ENCODE measurements around the gene CNNM4. TPM values are rescaled to one million over a fixed set of nuclear protein-coding genes. Genes with fewer than 3 reads are reported as not detected.

Gene CNNM4
- total RNA-seq, 1 donor from 2014 or later: 14.4 TPM

GRCh38 chr2:96727431-96727830 is 33.3 kb upstream of the CNNM4 start:
- H3K27me3 Mint-ChIP-seq (ENCODE audit: low read depth): no peaks in the 10 kb centered on the region
- TF ChIP-seq, protein P1, sequence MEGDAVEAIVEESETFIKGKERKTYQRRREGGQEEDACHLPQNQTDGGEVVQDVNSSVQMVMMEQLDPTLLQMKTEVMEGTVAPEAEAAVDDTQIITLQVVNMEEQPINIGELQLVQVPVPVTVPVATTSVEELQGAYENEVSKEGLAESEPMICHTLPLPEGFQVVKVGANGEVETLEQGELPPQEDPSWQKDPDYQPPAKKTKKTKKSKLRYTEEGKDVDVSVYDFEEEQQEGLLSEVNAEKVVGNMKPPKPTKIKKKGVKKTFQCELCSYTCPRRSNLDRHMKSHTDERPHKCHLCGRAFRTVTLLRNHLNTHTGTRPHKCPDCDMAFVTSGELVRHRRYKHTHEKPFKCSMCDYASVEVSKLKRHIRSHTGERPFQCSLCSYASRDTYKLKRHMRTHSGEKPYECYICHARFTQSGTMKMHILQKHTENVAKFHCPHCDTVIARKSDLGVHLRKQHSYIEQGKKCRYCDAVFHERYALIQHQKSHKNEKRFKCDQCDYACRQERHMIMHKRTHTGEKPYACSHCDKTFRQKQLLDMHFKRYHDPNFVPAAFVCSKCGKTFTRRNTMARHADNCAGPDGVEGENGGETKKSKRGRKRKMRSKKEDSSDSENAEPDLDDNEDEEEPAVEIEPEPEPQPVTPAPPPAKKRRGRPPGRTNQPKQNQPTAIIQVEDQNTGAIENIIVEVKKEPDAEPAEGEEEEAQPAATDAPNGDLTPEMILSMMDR (conservative IDR thresholded peaks at IDR 0.05): no peak
- no peaks in the 10 kb centered on the region for H3K9me3 Mint-ChIP-seq
- no peaks in the 10 kb centered on the region for H3K4me1 Mint-ChIP-seq
- no peak overlapping the region for H3K27ac Mint-ChIP-seq (ENCODE audit: unreplicated experiment)
- H3K36me3 Mint-ChIP-seq (ENCODE audit: low read depth): peaks cover 8% of the 10 kb centered on the region
- H3K4me3 Mint-ChIP-seq: no peak overlapping the region
- DNase-seq (ENCODE audit: low read depth, low spot score): no peak

- Mint-ChIP-seq H3K4me1 (no peaks in the 10 kb centered on the region), H3K27me3 (ENCODE audit: low read depth) (no peaks in the 10 kb centered on the region), H3K27ac (ENCODE audit: unreplicated experiment) (no peak overlapping the region), H3K4me3 (no peak overlapping the region), H3K9me3 (no peaks in the 10 kb centered on the region), H3K36me3 (ENCODE audit: low read depth) (peaks cover 3% of the 10 kb centered on the region)
- no peak for DNase-seq (ENCODE audit: low read depth, low spot score)
- TF ChIP-seq, protein P1 (conservative IDR thresholded peaks at IDR 0.05): no peak
Measured at GRCh38 chr2:96729748-96730147, 31.0 kb upstream of the CNNM4 start.

GRCh38 chr2:96730212-96730611 is 30.5 kb upstream of the CNNM4 start:
- no peak for DNase-seq (ENCODE audit: low read depth, low spot score)
- no peaks in the 10 kb centered on the region for H3K4me1 Mint-ChIP-seq
- H3K27me3 Mint-ChIP-seq (ENCODE audit: low read depth): no peaks in the 10 kb centered on the region
- H3K4me3 Mint-ChIP-seq: no peak overlapping the region
- H3K27ac Mint-ChIP-seq (ENCODE audit: unreplicated experiment): no peak overlapping the region
- H3K9me3 Mint-ChIP-seq: no peaks in the 10 kb centered on the region
- H3K36me3 Mint-ChIP-seq (ENCODE audit: low read depth): peaks cover 3% of the 10 kb centered on the region
- TF ChIP-seq, protein P1 (conservative IDR thresholded peaks at IDR 0.05): no peak

- Mint-ChIP-seq H3K9me3 (no peaks in the 10 kb centered on the region), H3K27me3 (ENCODE audit: low read depth) (no peaks in the 10 kb centered on the region), H3K27ac (ENCODE audit: unreplicated experiment) (no peak overlapping the region), H3K4me1 (peaks cover 8% of the 10 kb centered on the region), H3K4me3 (no peak overlapping the region), H3K36me3 (ENCODE audit: low read depth) (no peaks in the 10 kb centered on the region)
- TF ChIP-seq, protein P1 (conservative IDR thresholded peaks at IDR 0.05): no peak
- no peak for DNase-seq (ENCODE audit: low read depth, low spot score)
Measured at GRCh38 chr2:96733931-96734330, 26.8 kb upstream of the CNNM4 start.

- H3K4me1 Mint-ChIP-seq: peaks cover 19% of the 10 kb centered on the region
- TF ChIP-seq, protein P1 (conservative IDR thresholded peaks at IDR 0.05): no peak
- no peaks in the 10 kb centered on the region for H3K27me3 Mint-ChIP-seq (ENCODE audit: low read depth)
- no peak overlapping the region for H3K27ac Mint-ChIP-seq (ENCODE audit: unreplicated experiment)
- H3K4me3 Mint-ChIP-seq: no peak overlapping the region
- no peaks in the 10 kb centered on the region for H3K9me3 Mint-ChIP-seq
- H3K36me3 Mint-ChIP-seq (ENCODE audit: low read depth): no peaks in the 10 kb centered on the region
- DNase-seq (ENCODE audit: low read depth, low spot score): no peak
Measured at GRCh38 chr2:96734880-96735583, 25.7 kb upstream of the CNNM4 start.

Measured in neural crest cell (in vitro differentiated cells).